Hematopoietic multipotent progenitor cell (in vitro differentiated cells): ENCODE results near the gene GLB1L. TPM values are rescaled to one million over a fixed set of nuclear protein-coding genes. Genes with fewer than 3 reads are reported as not detected.
A peak's percentile ranks its signal among the peaks of the same experiment; 100 is the strongest.

Experiments
- DNase-seq, 3 donors: peaks; one replicate each; pipeline ENCODE4 v3.0.0-alpha.2; 2011 to 2015; ENCODE audit warnings: low read depth in 2 of 3, low spot score in 2 of 3
- total RNA-seq: library from RNA; depleted of rRNA; stranded (reverse); fragments of >200 nt; gene quantifications from one replicate; pipeline ENCODE4 v1.2.3, GENCODE V29; 2012

The GLB1L gene
- total RNA-seq, 1 donor = 21.8 TPM

DNA sequence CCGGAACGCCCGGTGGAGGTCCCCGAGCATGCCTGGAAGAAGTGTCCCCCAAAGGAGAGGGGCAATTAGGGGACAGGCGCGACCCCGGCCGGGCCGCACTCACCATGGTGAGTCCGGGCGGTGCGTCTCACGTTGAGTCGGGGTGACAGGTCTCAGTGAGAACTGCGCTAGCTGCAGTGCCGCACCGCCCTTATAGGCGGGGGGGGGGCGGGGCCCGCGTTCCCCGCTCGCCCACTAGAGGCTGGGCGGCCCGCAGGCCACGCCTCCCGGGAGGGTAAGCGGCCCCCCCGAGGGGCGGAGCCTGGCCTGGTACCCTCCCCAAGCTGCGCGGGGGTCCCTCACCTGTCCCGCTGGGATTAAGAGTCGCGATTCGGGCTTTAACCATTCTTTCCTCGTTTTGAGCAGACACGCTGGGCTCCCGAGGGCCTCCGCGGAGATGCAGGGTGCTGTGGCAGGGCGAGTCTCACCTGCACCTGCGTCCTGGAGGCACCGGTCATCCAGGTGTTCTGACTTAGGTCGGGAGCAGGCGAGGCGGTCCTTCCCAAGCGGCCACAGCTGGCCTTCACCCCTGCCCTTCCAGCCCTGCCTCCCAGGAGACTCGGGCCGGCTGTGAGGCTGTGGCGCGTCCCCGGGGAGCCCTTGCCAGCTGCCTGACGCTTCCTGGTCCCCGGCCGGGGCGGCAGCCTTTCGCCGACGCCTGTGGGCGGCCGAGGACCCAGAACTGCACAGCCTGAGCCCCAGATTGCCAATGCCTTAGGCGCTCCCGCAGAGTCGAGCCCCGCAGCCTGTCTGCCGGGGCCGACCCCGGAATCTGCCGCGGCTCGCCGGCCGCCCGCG is 8.7 kb upstream of the GLB1L start, which contains the start of gene TUBA4A:
TUBA4A (minus strand) TSS at position 166 of the 837 bp plus-strand sequence; CDS start at position 106, 60 bp downstream.
- DNase-seq = peak; percentile 78 to 85 (median 83)

DNA sequence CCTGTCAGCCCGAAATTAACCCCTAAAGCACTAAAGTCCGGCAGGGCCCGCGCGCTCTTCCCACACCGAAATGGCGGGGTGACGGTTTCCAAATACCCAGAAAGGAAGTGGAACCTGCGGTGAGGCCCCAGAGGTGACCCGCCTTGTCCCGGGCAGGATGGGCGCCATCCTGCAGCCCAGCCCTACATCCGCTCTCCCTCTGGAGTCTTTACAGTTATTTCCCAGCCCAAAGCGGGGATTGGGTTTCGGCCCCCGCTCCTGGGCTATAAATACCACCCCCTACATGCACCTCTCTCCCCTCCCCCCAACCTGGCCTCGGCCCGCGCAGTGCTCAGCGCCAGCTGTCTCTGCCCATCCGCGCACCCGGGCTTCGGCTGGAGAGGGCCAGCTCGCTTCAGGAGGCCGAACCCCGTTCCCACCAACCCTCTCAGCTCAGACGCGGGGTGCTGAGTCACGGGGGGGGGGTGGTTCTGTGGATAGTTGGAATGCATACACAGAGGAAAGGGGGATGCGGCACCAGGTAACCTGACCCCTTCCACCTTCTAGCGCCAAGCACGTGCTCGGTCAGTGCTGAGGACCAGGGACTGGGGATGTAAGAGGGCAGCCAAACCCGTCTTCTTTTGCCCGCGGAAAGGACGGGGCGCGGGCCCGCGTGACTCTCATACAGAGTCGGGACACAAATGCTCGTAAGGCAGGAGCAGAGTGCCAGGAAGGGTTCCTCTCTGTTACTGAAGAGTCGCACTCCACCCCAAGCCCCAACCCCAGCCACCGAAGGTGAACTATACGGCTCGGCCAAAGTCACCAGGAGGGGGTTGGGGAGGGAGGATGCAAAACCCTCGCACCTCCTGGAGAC is 7.9 kb upstream of the GLB1L start, which contains the start of gene TUBA4B:
TUBA4B (plus strand) TSS at position 344 of the 853 bp plus-strand sequence; CDS start at position 509, 165 bp downstream.
- DNase-seq = peak in 2 of 3 donors; percentile 21 to 27

DNA sequence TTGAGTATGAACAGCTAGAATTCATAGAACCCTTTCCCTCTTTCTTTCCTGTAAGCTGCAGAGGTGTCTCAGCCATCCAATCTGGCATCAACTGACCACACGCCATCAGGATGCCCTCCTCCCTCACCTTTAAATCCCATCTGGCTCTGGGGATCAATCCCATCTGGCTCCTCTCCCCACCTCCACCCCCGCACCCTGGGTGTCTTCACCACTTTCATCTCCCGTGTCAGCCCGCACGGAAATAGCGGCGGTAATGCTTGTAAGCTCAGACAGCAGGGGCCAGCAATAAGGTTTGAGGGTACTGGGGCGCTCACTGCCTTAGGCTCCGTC is 7.3 kb upstream of the GLB1L start:
- no peak for DNase-seq

DNA sequence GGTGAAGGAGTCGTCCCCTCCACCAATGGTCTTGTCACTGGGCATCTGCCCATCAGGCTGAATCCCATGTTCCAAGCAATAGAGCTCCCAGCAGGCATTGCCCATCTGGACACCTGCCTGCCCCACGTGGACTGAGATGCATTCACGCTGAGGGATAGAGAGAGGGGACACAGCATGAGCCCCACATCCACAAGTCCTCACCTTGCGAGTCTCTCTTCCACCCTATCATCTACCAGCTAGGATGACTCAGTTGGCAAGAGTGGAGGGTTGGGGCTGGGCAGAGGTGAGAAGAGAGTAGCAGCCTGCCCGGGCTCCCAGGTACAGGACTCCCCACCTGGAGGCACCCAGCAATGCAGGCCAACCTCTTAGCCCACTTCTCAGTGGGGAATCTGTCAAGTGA is 6.8 kb upstream of the GLB1L start:
- no peak for DNase-seq

DNA sequence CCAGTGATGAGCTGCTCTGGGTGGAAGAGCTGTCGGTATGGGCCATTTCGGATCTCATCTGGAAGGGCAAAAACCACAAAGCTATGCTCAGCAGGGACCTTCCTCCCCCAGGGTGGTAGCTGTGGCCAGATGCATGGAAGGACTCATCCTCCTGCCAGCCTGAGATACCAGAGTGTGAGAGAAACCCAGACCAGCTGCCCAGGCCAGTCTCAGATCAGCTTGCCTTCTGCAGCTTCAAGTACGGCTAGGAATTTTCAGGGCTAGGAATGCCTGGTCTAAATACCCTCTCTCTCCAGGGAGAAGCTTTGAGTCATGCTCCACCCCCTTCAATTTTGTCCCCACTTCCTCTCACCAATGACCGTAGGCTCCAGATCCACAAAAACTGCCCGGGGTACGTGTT is 6.4 kb upstream of the GLB1L start:
- no peak for DNase-seq

DNA sequence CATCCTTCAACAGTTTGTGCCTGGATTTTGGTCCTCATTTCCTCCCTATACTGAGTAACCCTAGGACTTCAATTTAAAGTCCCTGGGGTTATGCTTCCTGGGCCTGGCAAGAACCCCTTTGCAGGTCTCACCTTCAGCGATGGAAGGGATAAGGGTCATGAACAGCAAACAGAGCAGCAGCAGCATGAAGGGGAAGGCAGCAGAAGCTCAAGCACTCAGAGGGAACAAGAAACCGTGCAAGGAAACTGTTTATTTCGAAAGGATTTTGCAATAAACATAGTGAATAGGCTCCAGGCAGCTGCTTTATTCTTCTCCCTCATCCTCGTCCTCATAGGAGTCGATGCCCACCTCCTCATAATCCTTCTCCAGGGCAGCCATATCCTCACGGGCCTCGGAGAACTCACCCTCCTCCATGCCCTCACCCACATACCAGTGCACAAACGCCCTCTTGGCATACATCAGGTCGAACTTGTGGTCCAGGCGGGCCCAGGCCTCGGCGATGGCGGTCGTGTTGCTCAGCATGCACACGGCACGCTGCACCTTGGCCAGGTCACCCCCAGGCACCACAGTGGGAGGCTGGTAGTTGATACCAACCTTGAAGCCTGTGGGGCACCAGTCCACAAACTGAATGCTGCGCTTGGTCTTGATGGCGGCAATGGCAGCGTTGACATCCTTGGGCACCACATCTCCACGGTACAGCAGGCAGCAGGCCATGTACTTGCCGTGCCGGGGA is 5.0 kb upstream of the GLB1L start:
- no peak for DNase-seq

DNA sequence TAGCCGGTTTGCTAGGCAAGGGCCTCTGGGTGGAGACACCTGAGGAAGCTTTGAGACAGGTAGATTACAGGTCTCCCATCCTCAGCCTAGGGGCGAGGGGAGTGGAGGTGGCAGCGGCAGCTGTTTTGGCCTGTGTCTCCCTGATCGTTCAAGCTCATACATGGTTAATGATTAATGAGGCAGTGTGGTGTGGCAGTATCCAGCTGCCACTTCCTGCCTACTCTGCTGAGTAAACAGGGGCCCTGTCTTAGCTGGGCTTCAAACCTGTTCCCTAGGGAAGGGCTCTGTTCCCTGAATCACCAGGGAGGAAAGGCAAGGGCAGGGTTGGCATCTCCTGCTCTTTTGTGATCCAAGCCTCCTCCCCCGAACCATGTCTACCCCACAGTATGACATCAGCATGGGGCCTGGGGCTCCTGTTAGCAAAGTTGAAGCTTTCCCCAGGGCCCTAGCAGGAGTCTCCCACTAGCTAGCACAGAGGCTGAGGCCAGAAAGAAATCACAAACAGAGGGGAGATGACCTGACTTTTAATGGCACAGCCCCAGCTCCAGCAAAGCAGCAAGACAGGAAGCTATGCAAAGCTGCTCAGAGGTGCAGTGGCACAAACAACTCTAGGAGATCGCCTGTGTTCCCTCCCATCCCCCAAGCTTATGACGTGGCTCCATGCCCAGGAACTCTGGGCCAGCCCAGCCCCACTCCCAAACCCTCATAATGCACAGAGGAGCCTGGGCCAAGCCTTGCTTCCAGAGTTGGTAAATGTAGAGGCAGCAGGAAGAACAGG is 4.1 kb upstream of the GLB1L start:
- DNase-seq = peak in 2 of 3 donors; percentile 28 to 44

DNA sequence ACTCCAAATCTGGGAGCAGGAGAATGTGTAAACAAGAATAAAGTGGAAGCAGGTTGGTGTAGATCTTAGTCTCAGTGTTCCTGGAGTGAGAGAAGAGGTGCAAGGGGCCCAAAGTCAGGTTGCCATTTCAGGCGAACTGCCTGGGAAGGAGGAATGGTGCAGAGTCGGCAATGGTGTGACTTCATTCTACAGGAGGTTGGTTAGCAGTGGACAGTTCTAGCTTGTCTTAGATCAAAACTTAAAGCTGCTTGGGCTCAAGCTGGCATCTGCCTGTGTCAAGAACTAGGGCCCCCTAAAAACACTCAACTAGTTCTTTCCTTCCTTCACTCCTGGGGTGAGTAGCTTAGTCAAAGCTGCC is 3.6 kb upstream of the GLB1L start:
- no peak for DNase-seq

DNA sequence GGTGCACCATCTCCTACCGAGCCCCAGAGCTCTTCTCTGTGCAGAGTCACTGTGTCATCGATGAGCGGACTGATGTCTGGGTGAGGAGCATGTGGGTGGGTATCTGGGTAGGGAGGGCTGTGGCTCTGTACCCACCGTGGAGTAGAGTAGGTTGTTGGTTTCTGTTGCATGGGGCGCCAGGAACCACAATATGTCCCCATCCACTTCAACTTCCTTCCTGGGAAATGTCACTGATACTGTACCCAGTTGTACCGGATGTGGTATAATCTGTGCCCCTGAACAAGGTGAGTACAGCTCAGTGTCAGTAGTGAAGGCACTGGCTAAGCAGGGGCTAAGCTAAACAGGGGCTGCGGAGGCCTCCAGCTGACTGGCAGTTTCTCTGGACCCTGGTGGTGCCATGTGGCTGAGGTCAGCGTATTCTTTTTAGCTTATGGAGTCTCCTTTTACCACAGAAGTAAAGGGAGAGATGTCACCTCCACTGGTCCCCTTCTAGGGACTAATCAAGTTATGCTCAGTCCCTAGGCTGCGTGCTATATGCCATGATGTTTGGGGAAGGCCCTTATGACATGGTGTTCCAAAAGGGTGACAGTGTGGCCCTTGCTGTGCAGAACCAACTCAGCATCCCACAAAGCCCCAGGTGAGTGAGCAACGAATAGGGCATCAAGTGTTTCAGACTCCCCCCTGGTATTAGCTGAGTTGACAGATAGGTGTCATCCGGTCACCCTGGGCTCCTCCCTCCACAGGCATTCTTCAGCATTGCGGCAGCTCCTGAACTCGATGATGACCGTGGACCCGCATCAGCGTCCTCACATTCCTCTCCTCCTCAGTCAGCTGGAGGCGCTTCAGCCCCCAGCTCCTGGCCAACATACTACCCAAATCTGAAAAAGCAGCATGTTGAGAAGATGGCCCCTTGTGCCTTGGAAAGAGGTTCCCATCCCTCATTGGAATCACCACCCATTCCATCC is 2.7 kb upstream of the GLB1L start:
- peak in 2 of 3 donors; percentile 35 to 67 for DNase-seq

DNA sequence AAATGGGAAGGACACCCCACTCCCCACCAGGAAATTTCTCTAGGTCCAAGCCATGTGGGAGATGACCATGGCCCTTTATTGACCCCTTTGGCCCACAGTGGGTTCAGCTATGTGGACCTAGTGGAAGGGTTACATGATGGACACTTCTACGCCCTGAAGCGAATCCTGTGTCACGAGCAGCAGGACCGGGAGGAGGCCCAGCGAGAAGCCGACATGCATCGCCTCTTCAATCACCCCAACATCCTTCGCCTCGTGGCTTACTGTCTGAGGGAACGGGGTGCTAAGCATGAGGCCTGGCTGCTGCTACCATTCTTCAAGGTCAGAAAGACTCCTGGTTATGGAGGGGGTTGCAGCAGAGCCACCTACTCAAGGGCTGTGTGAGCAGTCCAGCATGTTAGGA is 1.3 kb upstream of the GLB1L start:
- no peak for DNase-seq

DNA sequence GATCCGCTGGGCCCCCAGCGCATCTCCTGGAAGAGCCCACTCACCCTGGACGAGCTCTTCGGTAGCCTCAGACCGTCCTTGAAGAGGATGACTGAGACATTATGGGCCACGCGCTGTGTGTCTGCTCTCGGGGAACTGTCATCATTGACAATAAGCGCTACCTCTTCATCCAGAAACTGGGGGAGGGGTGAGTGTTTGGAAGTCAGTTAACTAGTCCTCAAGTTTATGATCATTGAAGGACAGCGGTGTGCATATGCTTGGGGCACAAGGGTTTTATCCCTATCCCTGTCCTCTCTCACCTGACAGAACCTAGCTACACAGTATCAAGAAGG is 621 bp upstream of the GLB1L start:
- DNase-seq = no peak

DNA sequence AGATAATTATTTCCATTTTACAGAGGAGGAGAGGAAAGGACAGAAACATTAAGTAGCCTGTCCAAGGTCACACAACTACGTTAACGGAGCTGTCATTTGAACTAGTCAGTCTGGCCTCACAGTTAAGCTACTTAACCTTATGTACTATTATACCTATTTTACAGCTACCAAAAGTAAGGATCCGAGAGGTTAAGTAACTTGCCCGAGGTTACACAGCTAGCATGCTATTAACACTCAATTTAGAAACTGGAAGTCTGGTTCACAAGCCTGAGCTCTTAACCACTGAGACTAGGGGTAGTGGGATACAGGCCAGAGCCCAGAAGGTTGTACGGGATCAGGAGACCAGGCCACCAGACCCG is 476 bp downstream of the GLB1L start:
- no peak for DNase-seq

DNA sequence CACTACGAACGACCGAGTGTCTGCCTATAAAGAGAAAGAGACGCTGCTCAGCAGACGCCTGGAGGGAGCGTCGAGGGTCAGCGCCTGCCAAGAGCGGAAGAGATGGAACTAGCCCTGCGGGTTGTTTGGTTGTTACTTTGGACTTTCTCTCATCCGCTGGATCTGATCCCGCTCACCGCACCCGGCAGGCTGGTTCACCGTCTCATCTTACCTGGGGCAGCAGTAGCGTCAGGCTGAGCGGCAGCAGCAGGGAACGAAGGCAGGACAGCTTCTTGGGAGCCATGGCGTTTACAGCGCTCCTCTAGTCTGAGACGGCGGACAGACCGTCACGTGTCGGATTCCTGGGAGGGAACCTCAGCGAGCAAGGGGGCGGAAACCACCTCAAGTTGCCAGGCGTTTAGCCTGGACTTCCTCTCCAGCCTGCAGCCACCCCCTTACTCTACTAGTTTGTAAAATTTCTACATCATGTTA is 1.9 kb downstream of the GLB1L start:
- DNase-seq = peak in 1 of 3 donors; percentile 51

DNA sequence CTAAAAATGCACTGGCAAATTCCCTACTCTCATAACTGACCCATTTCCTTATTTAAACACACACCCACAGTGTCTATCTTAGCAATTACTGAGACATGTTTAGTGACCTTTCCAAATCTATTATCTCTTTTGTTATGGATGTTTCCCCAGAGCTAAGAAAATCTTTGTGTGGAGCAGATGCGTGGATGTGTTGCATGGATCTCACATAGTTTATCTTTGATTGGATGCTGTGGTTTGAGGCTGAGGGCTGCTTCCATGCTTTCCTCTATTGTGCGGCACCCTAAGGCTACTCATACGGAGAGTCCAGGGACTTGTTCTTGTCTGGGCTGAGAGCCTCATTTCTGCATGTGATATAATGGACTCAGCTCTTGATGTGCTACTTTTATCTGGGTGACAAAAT is 10.9 kb downstream of the GLB1L start:
- no peak for DNase-seq

DNA sequence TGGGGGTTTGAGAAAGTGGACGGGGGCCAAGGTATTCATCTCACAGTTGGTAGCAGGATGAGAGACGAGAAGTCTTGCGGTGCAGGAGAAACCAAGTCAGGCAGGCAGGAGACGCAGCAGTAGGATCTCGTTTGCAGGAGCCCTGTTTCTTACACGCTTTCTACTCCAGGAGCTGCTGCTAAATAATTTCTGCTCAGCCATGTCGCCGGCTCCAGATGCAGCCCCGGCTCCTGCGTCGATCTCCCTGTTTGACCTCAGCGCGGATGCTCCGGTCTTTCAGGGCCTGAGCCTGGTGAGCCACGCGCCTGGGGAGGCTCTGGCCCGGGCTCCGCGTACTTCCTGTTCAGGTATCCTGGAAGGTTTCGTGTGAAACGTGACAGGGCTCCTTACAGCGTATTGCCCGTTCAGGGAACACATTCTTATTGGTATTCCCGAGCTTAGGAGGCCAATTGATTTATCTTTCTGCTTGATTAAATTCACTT is 15.1 kb downstream of the GLB1L start:
- DNase-seq = peak in 1 of 3 donors; percentile 32

DNA sequence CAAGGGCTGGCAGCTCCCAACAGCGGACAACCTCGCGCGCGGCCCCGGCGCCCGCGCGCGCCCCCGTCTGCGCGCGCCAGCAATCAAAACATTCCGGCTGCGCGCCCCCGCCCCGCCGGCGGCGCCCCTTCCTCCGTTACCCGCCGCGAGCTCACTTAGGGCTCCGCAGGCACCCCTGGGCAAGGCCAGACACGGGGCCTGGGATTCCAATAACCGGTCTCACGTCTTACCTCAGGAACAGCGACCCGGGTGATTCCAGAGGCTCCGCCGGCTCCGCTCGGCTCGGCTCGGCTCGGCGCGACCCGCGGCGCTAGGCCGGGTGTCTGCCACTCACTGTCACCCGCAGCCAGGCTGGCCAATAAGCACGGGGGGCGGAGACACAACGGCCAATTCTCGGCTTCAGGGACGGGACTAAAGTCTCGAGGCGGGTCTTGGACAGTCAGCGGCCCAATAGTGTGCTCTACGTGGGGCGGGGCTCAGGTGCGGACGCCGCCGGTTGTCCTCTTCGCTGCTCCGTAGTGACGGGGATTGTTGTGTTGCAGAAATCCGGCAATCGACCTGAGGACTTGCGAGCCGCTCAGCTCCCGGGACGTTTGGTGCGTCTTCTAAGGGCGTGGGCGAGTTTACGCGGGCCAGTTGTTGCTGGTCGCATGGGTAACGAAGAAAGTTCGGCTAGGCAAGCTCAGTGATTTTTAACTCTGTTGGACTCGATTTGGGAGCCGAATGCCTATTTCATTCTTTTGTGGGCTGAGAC is 15.8 kb downstream of the GLB1L start, which contains the start of the genes ANKZF1 and ATG9A:
ANKZF1 (plus strand) TSS at position 502 of the 754 bp plus-strand sequence. CDS start 452 bp downstream, outside the sequence.
ATG9A (minus strand) TSS at position 332 of the 754 bp plus-strand sequence. CDS start 1,612 bp downstream, outside the sequence.
- DNase-seq = peak; percentile 86 to 99 (median 98)

DNA sequence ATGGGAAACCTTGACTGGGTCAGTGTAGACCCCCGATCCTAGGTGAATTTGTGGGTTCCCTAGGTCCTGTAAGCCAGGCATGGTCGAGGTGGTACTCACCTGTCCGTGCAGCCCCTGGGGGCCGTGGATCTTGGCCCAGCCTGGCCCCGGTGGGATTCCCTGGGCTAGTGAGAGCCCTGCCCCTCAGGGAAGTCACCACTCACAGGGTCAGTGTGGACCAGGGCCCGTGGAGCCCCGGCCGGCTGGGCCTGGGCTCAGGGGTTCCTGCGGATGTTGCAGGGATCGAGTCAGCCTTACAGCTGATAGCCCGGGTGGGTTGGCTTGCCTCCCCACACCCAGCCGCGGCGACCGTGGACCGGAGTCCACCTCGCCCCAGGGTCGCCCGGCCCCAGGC is 16.3 kb downstream of the GLB1L start:
- no peak for DNase-seq
